ENCODE results near the gene NFIB. TPM values are rescaled to one million over a fixed set of nuclear protein-coding genes. Genes with fewer than 3 reads are reported as not detected.

NFIB gene
- total RNA-seq, 6 experiments from 2014 or later: 0.69 to 6.2 (median 4.4) TPM

- Mint-ChIP-seq H3K4me1 (ENCODE audit: low read depth) (peaks cover 6% of the 10 kb centered on the region; the same call in 1 of the 2 replicates), H3K27ac (no peak overlapping the region), H3K4me3 (no peak overlapping the region), H3K9me3 (no peaks in the 10 kb centered on the region), H3K27me3 (ENCODE audit: insufficient read depth) (peaks cover 3% of the 10 kb centered on the region; the same call in 1 of the 2 replicates), H3K36me3 (ENCODE audit: low read depth) (no peaks in the 10 kb centered on the region)
- no peak for TF ChIP-seq CTCF (IDR thresholded peaks at IDR 0.05)
- no peak for DNase-seq
Measured at GRCh38 chr9:14170973-14171596, 142.9 kb downstream of the NFIB start.

- Mint-ChIP-seq H3K27ac (no peak overlapping the region), H3K4me1 (ENCODE audit: low read depth) (peaks cover 6% of the 10 kb centered on the region; the same call in 1 of the 2 replicates), H3K9me3 (no peaks in the 10 kb centered on the region), H3K27me3 (ENCODE audit: insufficient read depth) (peaks cover 3% of the 10 kb centered on the region; the same call in 1 of the 2 replicates), H3K36me3 (ENCODE audit: low read depth) (no peaks in the 10 kb centered on the region), H3K4me3 (no peak overlapping the region)
- DNase-seq: no peak
- no peak for TF ChIP-seq CTCF (IDR thresholded peaks at IDR 0.05)
Measured at GRCh38 chr9:14170392-14170931, 143.5 kb downstream of the NFIB start.

- H3K27me3 Mint-ChIP-seq (ENCODE audit: insufficient read depth): peaks cover 5% of the 10 kb centered on the region; the same call in 1 of the 2 replicates
- peaks cover 6% of the 10 kb centered on the region; the same call in 1 of the 2 replicates for H3K4me1 Mint-ChIP-seq (ENCODE audit: low read depth)
- no peaks in the 10 kb centered on the region for H3K9me3 Mint-ChIP-seq
- no peak overlapping the region for H3K27ac Mint-ChIP-seq
- no peak overlapping the region for H3K4me3 Mint-ChIP-seq
- no peaks in the 10 kb centered on the region for H3K36me3 Mint-ChIP-seq (ENCODE audit: low read depth)
- no peak for TF ChIP-seq CTCF (IDR thresholded peaks at IDR 0.05)
- DNase-seq: no peak
Measured at GRCh38 chr9:14168381-14168780, 145.6 kb downstream of the NFIB start.

GRCh38 chr9:14165376-14166035 is 148.4 kb downstream of the NFIB start:
- DNase-seq: no peak
- H3K4me3 Mint-ChIP-seq: no peak overlapping the region
- no peaks in the 10 kb centered on the region for H3K9me3 Mint-ChIP-seq
- no peak overlapping the region for H3K27ac Mint-ChIP-seq
- no peaks in the 10 kb centered on the region for H3K4me1 Mint-ChIP-seq (ENCODE audit: low read depth)
- H3K27me3 Mint-ChIP-seq (ENCODE audit: insufficient read depth): peaks cover 5% of the 10 kb centered on the region
- TF ChIP-seq CTCF (IDR thresholded peaks at IDR 0.05): no peak
- H3K36me3 Mint-ChIP-seq (ENCODE audit: low read depth): no peaks in the 10 kb centered on the region

- Mint-ChIP-seq H3K36me3 (ENCODE audit: low read depth) (no peaks in the 10 kb centered on the region), H3K4me3 (no peak overlapping the region), H3K27ac (no peak overlapping the region), H3K9me3 (no peaks in the 10 kb centered on the region), H3K4me1 (ENCODE audit: low read depth) (no peaks in the 10 kb centered on the region), H3K27me3 (ENCODE audit: insufficient read depth) (peaks cover 5% of the 10 kb centered on the region)
- DNase-seq: no peak
- TF ChIP-seq CTCF (IDR thresholded peaks at IDR 0.05): no peak
Measured at GRCh38 chr9:14164908-14165307, 149.0 kb downstream of the NFIB start.

All from HFFc6 (cell line).